ENCODE results near the gene SLC1A7.

GRCh38 chr1:53088616-53089300 lies 53.7 kb downstream of the SLC1A7 start:
- TF ChIP-seq CTBP1 (IDR thresholded peaks at IDR 0.05; ENCODE audit: borderline replicate concordance) (no peak), ARNT (IDR thresholded peaks at IDR 0.05) (no peak), SP1 (IDR thresholded peaks at IDR 0.05) (no peak)

Measured in HEK293T (cell line).